Measurements from ENCODE around the gene STARD3NL.
"Not testable (repeated sequence)": the region's sequence is repeated elsewhere in the genome, so short reads cannot be mapped to it uniquely, and the experiment has no call there.

Gene STARD3NL

DNA sequence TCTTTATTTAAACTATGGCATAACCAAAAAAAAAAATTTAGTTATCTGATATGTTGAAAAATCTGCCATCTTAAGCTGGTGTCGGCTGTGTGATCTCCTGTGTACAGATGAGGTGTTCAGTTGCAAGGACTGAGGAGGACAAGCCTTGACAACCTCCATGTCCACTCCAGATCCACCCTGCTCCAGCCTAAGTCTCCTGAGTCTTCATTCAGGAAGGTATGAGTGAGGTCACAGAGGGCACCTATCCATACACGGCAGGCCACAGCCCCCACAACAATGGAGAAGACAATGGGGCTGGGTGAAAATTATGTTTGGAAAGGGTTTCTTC lies 79.3 kb downstream of the STARD3NL start:
- Histone ChIP-seq H3K4me3 (replicated peaks; ENCODE audit: low read depth, low read length) (no peak overlapping the region), H3K36me3 (ENCODE audit: control insufficient read depth, insufficient read depth, low read length) (no peaks in the 10 kb centered on the region), H3K27me3 (replicated peaks; ENCODE audit: control insufficient read depth, insufficient read depth, low read length) (no peaks in the 10 kb centered on the region)
- TF ChIP-seq, protein P1, sequence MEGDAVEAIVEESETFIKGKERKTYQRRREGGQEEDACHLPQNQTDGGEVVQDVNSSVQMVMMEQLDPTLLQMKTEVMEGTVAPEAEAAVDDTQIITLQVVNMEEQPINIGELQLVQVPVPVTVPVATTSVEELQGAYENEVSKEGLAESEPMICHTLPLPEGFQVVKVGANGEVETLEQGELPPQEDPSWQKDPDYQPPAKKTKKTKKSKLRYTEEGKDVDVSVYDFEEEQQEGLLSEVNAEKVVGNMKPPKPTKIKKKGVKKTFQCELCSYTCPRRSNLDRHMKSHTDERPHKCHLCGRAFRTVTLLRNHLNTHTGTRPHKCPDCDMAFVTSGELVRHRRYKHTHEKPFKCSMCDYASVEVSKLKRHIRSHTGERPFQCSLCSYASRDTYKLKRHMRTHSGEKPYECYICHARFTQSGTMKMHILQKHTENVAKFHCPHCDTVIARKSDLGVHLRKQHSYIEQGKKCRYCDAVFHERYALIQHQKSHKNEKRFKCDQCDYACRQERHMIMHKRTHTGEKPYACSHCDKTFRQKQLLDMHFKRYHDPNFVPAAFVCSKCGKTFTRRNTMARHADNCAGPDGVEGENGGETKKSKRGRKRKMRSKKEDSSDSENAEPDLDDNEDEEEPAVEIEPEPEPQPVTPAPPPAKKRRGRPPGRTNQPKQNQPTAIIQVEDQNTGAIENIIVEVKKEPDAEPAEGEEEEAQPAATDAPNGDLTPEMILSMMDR (IDR thresholded peaks at IDR 0.05; ENCODE audit: insufficient read depth, low read length, poor library complexity, severe bottlenecking) = no peak
- no peak for DNase-seq (ENCODE audit: extremely low read depth, insufficient read length)

DNA sequence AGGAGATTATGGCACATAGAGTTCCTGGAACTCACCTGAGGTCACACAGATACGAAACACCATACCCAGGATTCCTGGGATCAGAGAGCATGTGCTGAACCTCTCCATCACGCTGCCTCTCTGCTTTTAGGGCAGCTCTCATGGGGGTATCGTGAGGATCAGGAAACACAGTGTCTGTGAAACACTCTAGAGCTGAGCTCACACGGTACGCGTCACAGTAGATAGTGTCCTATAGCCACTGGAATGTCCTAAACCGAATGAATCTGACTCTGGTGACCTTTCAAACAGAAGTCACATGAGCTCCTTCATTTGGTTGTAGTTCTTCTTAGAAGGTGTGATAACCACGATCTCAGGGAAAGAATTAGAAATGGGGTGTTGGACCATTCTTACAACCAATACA lies 81.1 kb downstream of the STARD3NL start:
- not testable (repeated sequence) for H3K27me3 ChIP-seq (replicated peaks; ENCODE audit: control insufficient read depth, insufficient read depth, low read length); H3K4me3 ChIP-seq (replicated peaks; ENCODE audit: low read depth, low read length); H3K36me3 ChIP-seq (ENCODE audit: control insufficient read depth, insufficient read depth, low read length); DNase-seq (ENCODE audit: extremely low read depth, insufficient read length)

DNA sequence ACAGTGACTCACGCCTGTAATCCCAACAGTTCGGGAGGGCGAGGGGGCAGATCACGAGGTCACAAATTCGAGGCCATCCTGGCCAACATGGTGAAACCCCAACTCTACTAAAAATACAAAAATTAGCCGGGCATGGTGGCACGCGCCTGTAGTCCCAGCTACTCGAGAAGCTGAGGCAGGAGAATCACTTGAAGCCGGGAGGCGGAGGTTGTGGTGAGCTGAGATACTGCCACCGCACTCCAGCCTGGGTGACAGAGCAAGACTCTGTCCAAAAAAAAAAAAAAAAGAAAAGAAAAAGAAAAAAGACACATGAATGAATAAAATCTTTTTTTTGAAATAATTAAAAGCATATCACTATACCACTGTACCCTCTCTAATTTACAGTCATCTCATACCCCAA lies 83.6 kb downstream of the STARD3NL start:
- not testable (repeated sequence) for DNase-seq (ENCODE audit: extremely low read depth, insufficient read length); H3K4me3 ChIP-seq (replicated peaks; ENCODE audit: low read depth, low read length); H3K27me3 ChIP-seq (replicated peaks; ENCODE audit: control insufficient read depth, insufficient read depth, low read length); H3K36me3 ChIP-seq (ENCODE audit: control insufficient read depth, insufficient read depth, low read length)

DNA sequence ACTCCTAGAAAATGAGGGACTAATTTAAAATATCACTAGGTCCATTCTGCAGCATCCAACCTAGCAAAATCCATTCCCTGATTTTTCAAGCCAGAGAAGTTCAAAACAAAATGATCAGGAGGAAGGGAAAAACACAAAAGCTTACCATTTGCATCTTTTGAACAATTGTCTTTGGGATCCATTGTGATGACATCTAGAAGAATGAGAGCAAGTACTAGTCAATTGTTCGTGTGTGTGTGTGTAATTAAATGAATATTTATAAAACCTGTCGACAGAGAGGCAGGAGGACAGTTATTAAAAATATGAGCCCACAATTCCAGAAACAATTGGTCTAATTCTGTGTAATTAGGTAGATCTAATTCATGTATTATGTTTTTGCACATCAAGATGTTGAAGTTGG lies 84.0 kb downstream of the STARD3NL start:
- not testable (repeated sequence) for H3K4me3 ChIP-seq (replicated peaks; ENCODE audit: low read depth, low read length); DNase-seq (ENCODE audit: extremely low read depth, insufficient read length); H3K36me3 ChIP-seq (ENCODE audit: control insufficient read depth, insufficient read depth, low read length); H3K27me3 ChIP-seq (replicated peaks; ENCODE audit: control insufficient read depth, insufficient read depth, low read length)

DNA sequence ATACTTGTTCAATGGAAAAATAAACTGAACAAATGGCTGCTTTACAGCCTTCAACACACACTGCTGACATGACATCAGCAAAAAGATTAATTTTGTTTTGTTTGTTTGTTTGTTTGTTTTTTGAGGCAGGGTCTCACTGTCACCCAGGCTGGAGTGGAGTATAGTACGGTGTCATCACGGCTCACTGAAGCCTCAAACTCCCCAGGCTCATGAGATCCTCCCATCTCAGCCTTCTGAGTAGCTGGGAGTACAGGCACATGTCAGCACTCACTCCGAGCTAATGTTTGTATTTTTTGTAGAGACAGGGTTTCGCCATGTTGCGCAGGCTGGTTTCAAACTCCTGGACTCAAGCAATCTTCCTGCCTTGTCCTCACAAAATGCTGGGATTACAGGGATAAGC lies 84.5 kb downstream of the STARD3NL start:
- H3K36me3 ChIP-seq (ENCODE audit: control insufficient read depth, insufficient read depth, low read length) = no peaks in the 10 kb centered on the region
- H3K4me3 ChIP-seq (replicated peaks; ENCODE audit: low read depth, low read length) = no peak overlapping the region
- DNase-seq (ENCODE audit: extremely low read depth, insufficient read length) = no peak
- no peaks in the 10 kb centered on the region for H3K27me3 ChIP-seq (replicated peaks; ENCODE audit: control insufficient read depth, insufficient read depth, low read length)
- TF ChIP-seq, protein P1 (IDR thresholded peaks at IDR 0.05; ENCODE audit: insufficient read depth, low read length, poor library complexity, severe bottlenecking) = no peak

DNA sequence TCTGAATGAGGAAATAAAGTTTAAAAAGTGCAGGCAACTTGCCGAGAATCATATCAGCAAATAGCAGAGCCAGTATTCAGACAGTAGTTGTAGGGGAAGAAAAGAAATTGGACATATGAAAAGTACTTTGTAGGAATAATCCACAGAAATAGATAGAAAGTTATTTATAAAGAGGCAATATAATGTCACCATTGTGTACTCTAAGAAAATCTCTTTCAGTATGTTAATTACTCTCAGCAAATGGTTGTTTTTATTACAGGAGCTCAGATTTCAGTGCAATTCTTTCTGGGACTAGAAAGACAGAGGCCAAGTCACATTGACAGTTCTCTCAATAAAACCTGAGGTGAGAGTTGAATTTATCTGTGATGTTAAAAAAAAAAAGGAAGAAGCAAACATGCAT lies 85.2 kb downstream of the STARD3NL start:
- H3K27me3 ChIP-seq (replicated peaks; ENCODE audit: control insufficient read depth, insufficient read depth, low read length); H3K36me3 ChIP-seq (ENCODE audit: control insufficient read depth, insufficient read depth, low read length); H3K4me3 ChIP-seq (replicated peaks; ENCODE audit: low read depth, low read length); DNase-seq (ENCODE audit: extremely low read depth, insufficient read length): not testable (repeated sequence)

DNA sequence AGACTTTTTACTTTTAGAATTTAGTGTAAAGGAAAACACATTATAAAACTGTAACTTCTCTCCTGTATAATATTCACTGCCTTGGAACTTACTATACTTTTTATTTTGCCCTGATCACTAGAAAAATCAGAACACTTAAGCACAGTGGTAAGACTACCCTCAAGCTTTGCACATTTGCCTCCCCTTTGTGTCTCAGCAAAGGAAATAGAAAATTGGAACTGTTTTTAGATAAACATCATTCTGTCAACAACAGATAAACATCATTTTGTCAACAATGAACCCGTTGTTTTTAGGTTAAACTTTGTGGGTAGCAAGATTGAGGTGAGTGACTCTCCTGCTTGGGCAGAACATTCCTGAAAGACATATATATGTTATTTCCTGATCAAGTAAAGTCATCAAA lies 86.6 kb downstream of the STARD3NL start:
- not testable (repeated sequence) for H3K4me3 ChIP-seq (replicated peaks; ENCODE audit: low read depth, low read length); H3K27me3 ChIP-seq (replicated peaks; ENCODE audit: control insufficient read depth, insufficient read depth, low read length); H3K36me3 ChIP-seq (ENCODE audit: control insufficient read depth, insufficient read depth, low read length); DNase-seq (ENCODE audit: extremely low read depth, insufficient read length)

DNA sequence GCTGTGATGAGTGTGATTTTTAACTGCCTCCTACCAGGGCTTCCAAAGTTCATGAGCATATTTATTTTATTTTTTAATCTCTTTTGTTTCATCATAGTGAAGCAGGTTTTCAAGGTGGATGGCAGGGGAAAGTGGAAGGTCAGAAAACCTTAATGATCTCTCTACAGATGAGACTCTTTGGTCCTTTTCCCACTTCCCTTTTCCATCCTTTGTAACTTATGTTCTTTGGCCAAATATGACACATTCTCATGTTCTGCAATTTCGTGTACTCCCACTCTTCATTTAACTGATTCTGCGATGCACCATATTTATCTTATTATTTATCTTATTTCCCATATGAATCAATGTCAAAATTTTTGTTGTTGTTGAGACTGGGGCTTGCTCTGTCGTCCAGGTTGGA lies 87.9 kb downstream of the STARD3NL start:
- DNase-seq (ENCODE audit: extremely low read depth, insufficient read length) = not testable (repeated sequence)

DNA sequence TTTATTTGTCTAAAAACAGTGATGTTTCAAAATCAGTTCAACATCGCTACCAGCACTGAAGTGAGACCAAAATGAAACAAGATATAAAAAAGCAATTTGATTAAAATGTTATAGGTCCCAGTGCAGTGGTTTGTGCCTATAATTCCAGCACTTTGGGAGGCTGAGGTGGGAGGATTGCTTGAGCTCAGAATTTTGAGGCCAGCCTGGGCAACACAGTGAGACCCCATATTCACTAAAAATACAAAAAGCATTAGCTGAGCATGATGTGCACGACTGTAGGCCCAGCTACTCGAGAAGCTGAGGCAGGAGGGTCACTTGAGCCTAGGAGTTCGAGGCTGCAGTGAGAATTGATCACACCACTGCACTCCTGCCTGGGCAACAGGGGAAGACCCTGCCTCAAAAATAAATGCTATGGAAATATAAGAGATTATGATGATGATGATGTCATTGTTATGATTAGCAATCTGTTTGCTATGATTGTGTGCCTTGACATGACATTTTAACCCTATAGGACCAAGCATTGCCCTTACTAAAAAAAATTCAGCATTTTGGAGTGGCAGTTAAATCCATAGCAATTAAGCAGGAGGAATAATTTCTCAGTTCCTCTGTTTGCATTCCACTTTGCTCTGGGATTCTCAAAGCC lies 91.8 kb downstream of the STARD3NL start:
- H3K27me3 ChIP-seq (replicated peaks; ENCODE audit: control insufficient read depth, insufficient read depth, low read length); DNase-seq (ENCODE audit: extremely low read depth, insufficient read length): not testable (repeated sequence)

More for the DNA sequence above, 87.9 kb downstream of the STARD3NL start:
- H3K36me3 ChIP-seq (ENCODE audit: control insufficient read depth, insufficient read depth, low read length); H3K27me3 ChIP-seq (replicated peaks; ENCODE audit: control insufficient read depth, insufficient read depth, low read length); H3K4me3 ChIP-seq (replicated peaks; ENCODE audit: low read depth, low read length): not testable (repeated sequence)

DNA sequence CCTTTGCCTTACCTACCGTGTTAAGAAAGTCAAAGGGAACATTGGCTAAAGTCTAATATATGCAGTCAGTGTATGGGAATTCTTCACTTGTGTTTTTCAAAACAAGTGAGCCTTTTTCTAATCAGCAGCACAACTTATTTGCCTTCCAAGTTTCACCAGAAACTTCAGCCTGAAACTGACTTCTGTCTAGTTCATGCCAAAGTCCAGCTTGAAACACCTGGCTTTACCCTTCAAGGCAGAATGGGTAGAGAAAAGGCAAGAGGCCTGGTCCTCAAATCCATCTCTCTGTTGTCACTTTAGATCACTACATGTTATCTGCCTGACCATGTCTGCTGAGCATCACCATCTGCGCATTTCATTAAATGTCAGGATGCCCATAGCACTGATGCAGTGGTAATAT lies 92.4 kb downstream of the STARD3NL start:
- H3K36me3 ChIP-seq (ENCODE audit: control insufficient read depth, insufficient read depth, low read length); H3K4me3 ChIP-seq (replicated peaks; ENCODE audit: low read depth, low read length); DNase-seq (ENCODE audit: extremely low read depth, insufficient read length); H3K27me3 ChIP-seq (replicated peaks; ENCODE audit: control insufficient read depth, insufficient read depth, low read length): not testable (repeated sequence)

More for the DNA sequence above, 91.8 kb downstream of the STARD3NL start:
- H3K4me3 ChIP-seq (replicated peaks; ENCODE audit: low read depth, low read length); H3K36me3 ChIP-seq (ENCODE audit: control insufficient read depth, insufficient read depth, low read length): not testable (repeated sequence)

Data from GM06990 (cell line).